HG03159 (cell line): Measurements from ENCODE around the gene FAM81A.
A peak's percentile ranks its signal among the peaks of the same experiment; 100 is the strongest.

Experiments
- ATAC-seq: cut with Tn5 transposase; IDR thresholded peaks from one replicate; pipeline ENCODE4 v1.9.1; 2021; ENCODE audit warnings: mild to moderate bottlenecking, moderate library complexity; ENCODE audit not compliant: unreplicated experiment

The FAM81A gene

GRCh38 chr15:59537403-59537802 is 99.4 kb downstream of the FAM81A start:
- no peak for ATAC-seq

GRCh38 chr15:59538494-59538893 is 100.5 kb downstream of the FAM81A start:
- ATAC-seq, result no peak

GRCh38 chr15:59539799-59540198 is 101.8 kb downstream of the FAM81A start:
- ATAC-seq, result no peak

- ATAC-seq, result no peak
Observed at GRCh38 chr15:59540654-59541053, 102.7 kb downstream of the FAM81A start.

- ATAC-seq, result no peak
Observed at GRCh38 chr15:59541750-59542149, 103.8 kb downstream of the FAM81A start.

GRCh38 chr15:59543721-59544547 is 105.9 kb downstream of the FAM81A start:
- ATAC-seq, result peak; percentile 83

GRCh38 chr15:59545573-59545972 is 107.6 kb downstream of the FAM81A start:
- no peak for ATAC-seq

- ATAC-seq, result no peak
Observed at GRCh38 chr15:59548501-59549226, 110.7 kb downstream of the FAM81A start.

- ATAC-seq, result no peak
Observed at GRCh38 chr15:59549301-59550185, 111.6 kb downstream of the FAM81A start.

GRCh38 chr15:59550530-59550929 is 112.5 kb downstream of the FAM81A start:
- ATAC-seq, result no peak

GRCh38 chr15:59550956-59551355 is 113.0 kb downstream of the FAM81A start:
- no peak for ATAC-seq

- no peak for ATAC-seq
Observed at GRCh38 chr15:59553879-59554735, 116.1 kb downstream of the FAM81A start.

- no peak for ATAC-seq
Observed at GRCh38 chr15:59555696-59556095, 117.7 kb downstream of the FAM81A start.

GRCh38 chr15:59556380-59556779 is 118.4 kb downstream of the FAM81A start:
- ATAC-seq, result no peak

- no peak for ATAC-seq
Observed at GRCh38 chr15:59557581-59557980, 119.6 kb downstream of the FAM81A start.

GRCh38 chr15:59558851-59559250 is 120.9 kb downstream of the FAM81A start:
- ATAC-seq, result no peak

- ATAC-seq, result no peak
Observed at GRCh38 chr15:59561547-59561946, 123.6 kb downstream of the FAM81A start.

- ATAC-seq, result no peak
Observed at GRCh38 chr15:59562448-59563186, 124.6 kb downstream of the FAM81A start.

GRCh38 chr15:59565299-59565698 is 127.3 kb downstream of the FAM81A start:
- no peak for ATAC-seq

- no peak for ATAC-seq
Observed at GRCh38 chr15:59567324-59567723, 129.3 kb downstream of the FAM81A start.
